Natural killer cell (primary cell): Measurements from ENCODE around the gene GIMAP2. TPM values are rescaled to one million over a fixed set of nuclear protein-coding genes. Genes with fewer than 3 reads are reported as not detected.

Source experiments
- ATAC-seq, 3 donors: fragments of 150-1000 bp in 2 of 3; fragments of 200-7000 bp in 1 of 3; cut with Tn5 transposase; 1 replicate in 1 of 3; 2 replicates in 2 of 3; pipeline ENCODE4 v1.10.0; 2021; ENCODE audit warnings: mild to moderate bottlenecking in 2 of 3, moderate library complexity in 2 of 3
- DNase-seq, 2 donors: peaks; one replicate each; pipeline versions ENCODE4 v3.0.0 to v3.0.0-alpha.2; 2013 to 2021; ENCODE audit warnings: mixed read lengths in 1 of 2
- H3K27ac ChIP-seq: one replicate; pipeline ENCODE4 v1.5.1; 2013; ENCODE audit warnings: mild to moderate bottlenecking, low read length
- H3K27me3 ChIP-seq: one replicate; pipeline ENCODE4 v1.6.1; 2013; ENCODE audit warnings: low read length; ENCODE audit not compliant: control insufficient read depth, insufficient read depth
- H3K36me3 ChIP-seq: one replicate; pipeline ENCODE4 v1.6.1; 2013; ENCODE audit warnings: low read length; ENCODE audit not compliant: control insufficient read depth, insufficient read depth
- H3K4me1 ChIP-seq: one replicate; pipeline ENCODE4 v1.6.1; 2013; ENCODE audit warnings: low read length; ENCODE audit not compliant: control insufficient read depth, insufficient read depth
- H3K4me3 ChIP-seq: one replicate; pipeline ENCODE4 v1.5.1; 2013; ENCODE audit warnings: low read length
- H3K9me3 ChIP-seq: one replicate; pipeline ENCODE4 v1.6.1; 2013; ENCODE audit warnings: low read length; ENCODE audit not compliant: control insufficient read depth, insufficient read depth
- H3K27ac Mint-ChIP-seq, 2 donors: one replicate each; pipeline ENCODE4 v1.8.0; 2022; ENCODE audit warnings: mild to moderate bottlenecking in 2 of 2, mixed read lengths in 2 of 2, moderate library complexity in 1 of 2
- H3K27me3 Mint-ChIP-seq, 2 donors: one replicate each; pipeline ENCODE4 v1.8.0; 2022; ENCODE audit warnings: low read depth in 2 of 2, mixed read lengths in 2 of 2
- H3K36me3 Mint-ChIP-seq: one replicate; pipeline ENCODE4 v1.8.0; 2022; ENCODE audit warnings: mixed read lengths
- H3K4me1 Mint-ChIP-seq, 2 donors: one replicate each; pipeline ENCODE4 v1.8.0; 2022; ENCODE audit warnings: mixed read lengths in 2 of 2
- H3K4me3 Mint-ChIP-seq: one replicate; pipeline ENCODE4 v1.8.0; 2022; ENCODE audit warnings: mild to moderate bottlenecking, moderate library complexity, mixed read lengths
- H3K9me3 Mint-ChIP-seq, 2 donors: one replicate each; pipeline ENCODE4 v1.8.0; 2022; ENCODE audit warnings: mixed read lengths in 2 of 2
- WGBS: methylation state at CpG from one replicate; pipeline ENCODE4 v1.1.7; 2013; ENCODE audit warnings: missing lambda C conversion rate; ENCODE audit not compliant: insufficient coverage; 5-methylcytosine and 5-hydroxymethylcytosine counted together
- intact Hi-C: fragments of 100-400 bp; cut with micrococcal nuclease; formaldehyde crosslinking; loops from one replicate; pipeline ENCODE4 v1.14.2; 2022
- total RNA-seq, 4 donors: library from RNA; stranded (reverse); fragments of 120-200 nt in 1 of 4; gene quantifications; one replicate each; pipeline versions ENCODE4 v1.2.3 to v1.2.4, GENCODE V29; 2013 to 2022
- TF ChIP-seq, protein P1 (sequence below): fragments of 200-600 bp; IDR thresholded peaks from one replicate; pipeline ENCODE4 v1.8.0; 2022; ENCODE audit warnings: antibody characterized with exemption

Gene GIMAP2
- 10 to 100 TPM; 47.5 to 77.5 (median 61.0) TPM for total RNA-seq
- 178 TPM for total RNA-seq (2013)

DNA sequence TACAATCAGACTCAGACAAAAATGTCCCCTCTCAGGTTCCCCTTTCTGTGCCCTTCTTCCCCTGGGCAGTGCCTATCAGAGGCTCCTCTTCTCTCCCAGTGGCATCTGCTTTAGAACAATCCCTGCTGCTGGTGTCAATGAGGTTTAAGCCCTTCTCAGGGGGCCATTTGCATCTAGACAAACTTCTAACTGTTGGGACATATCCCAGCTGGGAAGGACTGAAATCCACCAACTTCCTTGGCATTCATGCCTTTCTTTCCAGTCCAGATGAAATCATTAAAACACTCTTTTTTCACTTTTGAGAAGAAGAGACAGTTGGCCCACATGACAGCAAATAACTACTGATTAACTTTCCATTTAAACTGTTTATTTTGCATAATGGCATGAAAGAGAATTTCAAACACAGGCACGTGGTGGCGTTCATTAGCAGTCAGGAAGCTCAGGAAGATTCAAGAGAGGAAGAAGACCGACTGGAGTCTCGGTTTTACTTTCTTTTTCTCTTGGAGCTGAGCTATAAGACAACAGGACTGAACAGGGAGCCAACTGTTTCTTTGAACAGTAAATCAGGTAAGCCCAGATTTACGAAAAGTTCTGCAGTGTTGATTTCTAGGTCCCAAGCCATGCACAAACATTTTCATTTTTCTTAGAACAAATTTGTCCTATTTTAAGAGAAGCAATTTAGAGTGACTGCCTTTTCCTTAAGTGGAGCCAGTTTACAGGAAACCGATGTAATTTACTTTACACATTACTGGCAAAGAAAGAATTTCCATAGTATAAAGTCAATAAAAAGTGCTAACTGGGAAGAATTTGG is at the start of gene GIMAP2:
GIMAP2 (plus strand) TSS at position 488 of the 811 bp plus-strand sequence. CDS start 1,354 bp downstream, outside the sequence.
- H3K4me3 Mint-ChIP-seq: peak within 1 kb of the TSS; percentile 83
- peaks cover 89 to 97% of the 10 kb centered on the region in 2 donors for H3K4me1 Mint-ChIP-seq
- ATAC-seq (peak; percentile 78 to 88 (median 79)), DNase-seq (peak in 1 of 2 donors; percentile 78)
- H3K36me3 ChIP-seq: peaks cover 20% of the 10 kb centered on the region
- 0% methylated on average over 5 of the region's 6 CpGs for WGBS
- peaks cover 2 to 3% of the 10 kb centered on the region in 2 donors for H3K9me3 Mint-ChIP-seq
- peak within 1 kb of the TSS; percentile 97 to 99 for H3K27ac Mint-ChIP-seq
- peaks cover 48% of the 10 kb centered on the region for H3K36me3 Mint-ChIP-seq
- H3K27me3 ChIP-seq: no peaks in the 10 kb centered on the region
- H3K4me3 ChIP-seq: peak within 1 kb of the TSS; percentile 92
- peaks cover 3% of the 10 kb centered on the region for H3K9me3 ChIP-seq
- intact Hi-C loops: loop anchor here (1.0 to 5.0 kb wide), 4 partner anchors 17 to 168 kb away; partner anchors contain the start of genes GIMAP5 and GIMAP6
- no peaks in the 10 kb centered on the region for H3K27me3 Mint-ChIP-seq
- TF ChIP-seq, protein P1, sequence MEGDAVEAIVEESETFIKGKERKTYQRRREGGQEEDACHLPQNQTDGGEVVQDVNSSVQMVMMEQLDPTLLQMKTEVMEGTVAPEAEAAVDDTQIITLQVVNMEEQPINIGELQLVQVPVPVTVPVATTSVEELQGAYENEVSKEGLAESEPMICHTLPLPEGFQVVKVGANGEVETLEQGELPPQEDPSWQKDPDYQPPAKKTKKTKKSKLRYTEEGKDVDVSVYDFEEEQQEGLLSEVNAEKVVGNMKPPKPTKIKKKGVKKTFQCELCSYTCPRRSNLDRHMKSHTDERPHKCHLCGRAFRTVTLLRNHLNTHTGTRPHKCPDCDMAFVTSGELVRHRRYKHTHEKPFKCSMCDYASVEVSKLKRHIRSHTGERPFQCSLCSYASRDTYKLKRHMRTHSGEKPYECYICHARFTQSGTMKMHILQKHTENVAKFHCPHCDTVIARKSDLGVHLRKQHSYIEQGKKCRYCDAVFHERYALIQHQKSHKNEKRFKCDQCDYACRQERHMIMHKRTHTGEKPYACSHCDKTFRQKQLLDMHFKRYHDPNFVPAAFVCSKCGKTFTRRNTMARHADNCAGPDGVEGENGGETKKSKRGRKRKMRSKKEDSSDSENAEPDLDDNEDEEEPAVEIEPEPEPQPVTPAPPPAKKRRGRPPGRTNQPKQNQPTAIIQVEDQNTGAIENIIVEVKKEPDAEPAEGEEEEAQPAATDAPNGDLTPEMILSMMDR: no peak
- peaks cover 55% of the 10 kb centered on the region for H3K4me1 ChIP-seq
- H3K27ac ChIP-seq: peak within 1 kb of the TSS; percentile 96

DNA sequence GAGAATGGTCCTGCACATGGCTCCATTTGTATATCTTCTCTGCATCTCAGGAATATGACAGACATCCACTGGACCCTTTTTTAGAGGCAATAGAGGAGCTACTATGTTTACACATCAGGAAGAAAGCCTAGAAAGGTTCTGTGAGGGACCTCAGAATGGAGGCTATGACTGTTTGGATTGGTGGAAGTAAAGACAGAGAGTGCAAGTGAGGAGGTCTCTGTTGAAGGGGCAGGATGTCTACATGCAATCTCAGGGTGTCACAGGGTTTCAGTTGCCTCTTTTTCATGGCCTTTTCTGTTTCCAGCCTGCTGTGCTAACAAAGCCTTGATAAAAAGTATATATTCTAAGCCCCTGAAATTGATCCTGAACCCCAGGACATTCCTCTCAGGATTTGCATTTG is 43.7 kb upstream of the GIMAP2 start:
- no peak overlapping the region for H3K4me3 Mint-ChIP-seq
- intact Hi-C loops: no loop called here
- H3K36me3 ChIP-seq: no peaks in the 10 kb centered on the region
- H3K27ac Mint-ChIP-seq: no peak overlapping the region
- no peaks in the 10 kb centered on the region for H3K27me3 Mint-ChIP-seq
- H3K27me3 ChIP-seq: no peaks in the 10 kb centered on the region
- H3K9me3 Mint-ChIP-seq: peaks cover 10 to 11% of the 10 kb centered on the region in 2 donors
- TF ChIP-seq, protein P1: no peak
- H3K4me1 Mint-ChIP-seq: peaks cover 4 to 22% of the 10 kb centered on the region in 2 donors
- no peak overlapping the region for H3K4me3 ChIP-seq
- no peak overlapping the region for H3K27ac ChIP-seq
- H3K4me1 ChIP-seq: no peaks in the 10 kb centered on the region
- peaks cover 4% of the 10 kb centered on the region for H3K9me3 ChIP-seq
- ATAC-seq: no peak
- DNase-seq: no peak
- peaks cover 30% of the 10 kb centered on the region for H3K36me3 Mint-ChIP-seq

DNA sequence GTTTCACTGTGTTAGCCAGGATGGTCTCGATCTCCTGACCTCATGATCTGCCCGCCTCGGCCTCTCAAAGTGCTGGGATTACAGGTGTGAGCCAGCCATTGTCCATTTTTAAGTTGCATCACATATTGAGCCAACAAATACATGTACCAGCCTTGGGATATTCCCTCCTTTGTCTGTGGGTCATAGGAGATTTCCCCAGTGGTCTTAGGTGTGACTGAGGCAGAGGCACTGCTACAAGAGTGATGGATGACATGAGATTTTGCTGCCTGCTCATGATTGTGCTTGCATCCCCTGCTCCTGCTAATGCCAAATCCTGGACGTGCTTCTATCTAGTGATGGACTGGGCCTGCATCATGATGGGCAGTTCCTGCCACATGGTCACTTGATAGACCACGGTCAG is 42.6 kb upstream of the GIMAP2 start:
- H3K27ac ChIP-seq: no peak overlapping the region
- no peaks in the 10 kb centered on the region for H3K27me3 Mint-ChIP-seq
- H3K9me3 ChIP-seq: peaks cover 4% of the 10 kb centered on the region
- no peaks in the 10 kb centered on the region for H3K27me3 ChIP-seq
- ATAC-seq: no peak
- H3K4me1 Mint-ChIP-seq: peaks cover 4 to 17% of the 10 kb centered on the region in 2 donors
- TF ChIP-seq, protein P1: no peak
- intact Hi-C loops: no loop called here
- no peaks in the 10 kb centered on the region for H3K36me3 ChIP-seq
- H3K4me3 Mint-ChIP-seq: no peak overlapping the region
- no peak overlapping the region for H3K27ac Mint-ChIP-seq
- H3K4me3 ChIP-seq: no peak overlapping the region
- no peak for DNase-seq
- no peaks in the 10 kb centered on the region for H3K4me1 ChIP-seq
- H3K9me3 Mint-ChIP-seq: peaks cover 5% of the 10 kb centered on the region in 2 donors
- 97% methylated on average over 5 of the region's 5 CpGs for WGBS
- peaks cover 19% of the 10 kb centered on the region for H3K36me3 Mint-ChIP-seq
